Natural killer cell (primary cell): ENCODE results near the gene UPP1. TPM values are rescaled to one million over a fixed set of nuclear protein-coding genes. Genes with fewer than 3 reads are reported as not detected.

Experiments used
- ATAC-seq, 3 donors: fragments of 150-1000 bp in 2 of 3; fragments of 200-7000 bp in 1 of 3; cut with Tn5 transposase; 1 replicate in 1 of 3; 2 replicates in 2 of 3; pipeline ENCODE4 v1.10.0; 2021; ENCODE audit warnings: mild to moderate bottlenecking in 2 of 3, moderate library complexity in 2 of 3
- DNase-seq, 2 donors: peaks; one replicate each; pipeline versions ENCODE4 v3.0.0 to v3.0.0-alpha.2; 2013 to 2021; ENCODE audit warnings: mixed read lengths in 1 of 2
- H3K27ac ChIP-seq: one replicate; pipeline ENCODE4 v1.5.1; 2013; ENCODE audit warnings: mild to moderate bottlenecking, low read length
- H3K27me3 ChIP-seq: one replicate; pipeline ENCODE4 v1.6.1; 2013; ENCODE audit warnings: low read length; ENCODE audit not compliant: control insufficient read depth, insufficient read depth
- H3K36me3 ChIP-seq: one replicate; pipeline ENCODE4 v1.6.1; 2013; ENCODE audit warnings: low read length; ENCODE audit not compliant: control insufficient read depth, insufficient read depth
- H3K4me1 ChIP-seq: one replicate; pipeline ENCODE4 v1.6.1; 2013; ENCODE audit warnings: low read length; ENCODE audit not compliant: control insufficient read depth, insufficient read depth
- H3K4me3 ChIP-seq: one replicate; pipeline ENCODE4 v1.5.1; 2013; ENCODE audit warnings: low read length
- H3K9me3 ChIP-seq: one replicate; pipeline ENCODE4 v1.6.1; 2013; ENCODE audit warnings: low read length; ENCODE audit not compliant: control insufficient read depth, insufficient read depth
- H3K27ac Mint-ChIP-seq, 2 donors: one replicate each; pipeline ENCODE4 v1.8.0; 2022; ENCODE audit warnings: mild to moderate bottlenecking in 2 of 2, mixed read lengths in 2 of 2, moderate library complexity in 1 of 2
- H3K27me3 Mint-ChIP-seq, 2 donors: one replicate each; pipeline ENCODE4 v1.8.0; 2022; ENCODE audit warnings: low read depth in 2 of 2, mixed read lengths in 2 of 2
- H3K36me3 Mint-ChIP-seq: one replicate; pipeline ENCODE4 v1.8.0; 2022; ENCODE audit warnings: mixed read lengths
- H3K4me1 Mint-ChIP-seq, 2 donors: one replicate each; pipeline ENCODE4 v1.8.0; 2022; ENCODE audit warnings: mixed read lengths in 2 of 2
- H3K4me3 Mint-ChIP-seq: one replicate; pipeline ENCODE4 v1.8.0; 2022; ENCODE audit warnings: mild to moderate bottlenecking, moderate library complexity, mixed read lengths
- H3K9me3 Mint-ChIP-seq, 2 donors: one replicate each; pipeline ENCODE4 v1.8.0; 2022; ENCODE audit warnings: mixed read lengths in 2 of 2
- CTCF ChIP-seq: fragments of 200-600 bp; IDR thresholded peaks from one replicate; pipeline ENCODE4 v1.8.0; 2022; ENCODE audit warnings: antibody characterized with exemption
- WGBS: methylation state at CpG from one replicate; pipeline ENCODE4 v1.1.7; 2013; ENCODE audit warnings: missing lambda C conversion rate; ENCODE audit not compliant: insufficient coverage; 5-methylcytosine and 5-hydroxymethylcytosine counted together
- intact Hi-C: fragments of 100-400 bp; cut with micrococcal nuclease; formaldehyde crosslinking; loops from one replicate; pipeline ENCODE4 v1.14.2; 2022
- total RNA-seq, 4 donors: library from RNA; stranded (reverse); fragments of 120-200 nt in 1 of 4; gene quantifications; one replicate each; pipeline versions ENCODE4 v1.2.3 to v1.2.4, GENCODE V29; 2013 to 2022

UPP1 gene
- total RNA-seq, 3 donors from 2014 or later (not counting 1 experiment from before 2014, with no cell fraction given): 98.5 to 121 (median 113) TPM

GRCh38 chr7:48111596-48111995, 22.5 kb downstream of the UPP1 start:
- no peak overlapping the region for H3K27ac ChIP-seq
- no peaks in the 10 kb centered on the region for H3K27me3 Mint-ChIP-seq
- TF ChIP-seq CTCF: no peak
- H3K4me1 ChIP-seq: peaks cover 15% of the 10 kb centered on the region
- peaks cover 27% of the 10 kb centered on the region for H3K36me3 ChIP-seq
- no peaks in the 10 kb centered on the region for H3K9me3 Mint-ChIP-seq
- H3K4me3 ChIP-seq: no peak overlapping the region
- H3K27me3 ChIP-seq: no peaks in the 10 kb centered on the region
- H3K36me3 Mint-ChIP-seq: no peaks in the 10 kb centered on the region
- ATAC-seq (no peak), DNase-seq (no peak)
- no peak overlapping the region for H3K4me3 Mint-ChIP-seq
- WGBS: 91% methylated on average over 8 of the region's 8 CpGs
- intact Hi-C loops: loop anchor here (2.0 kb wide), 1 partner anchor 43 kb away; no protein-coding TSS in a partner anchor
- H3K27ac Mint-ChIP-seq: no peak overlapping the region
- no peaks in the 10 kb centered on the region for H3K9me3 ChIP-seq
- peaks cover 13 to 22% of the 10 kb centered on the region in 2 donors for H3K4me1 Mint-ChIP-seq

GRCh38 chr7:48112401-48113165, 23.5 kb downstream of the UPP1 start:
- Histone ChIP-seq H3K27me3 (no peaks in the 10 kb centered on the region), H3K9me3 (no peaks in the 10 kb centered on the region), H3K36me3 (peaks cover 18% of the 10 kb centered on the region), H3K4me3 (no peak overlapping the region), H3K27ac (no peak overlapping the region), H3K4me1 (peaks cover 15% of the 10 kb centered on the region)
- Mint-ChIP-seq H3K9me3 (no peaks in the 10 kb centered on the region), H3K4me3 (no peak overlapping the region), H3K27me3 (no peaks in the 10 kb centered on the region), H3K4me1 (peaks cover 13 to 22% of the 10 kb centered on the region in 2 donors), H3K36me3 (no peaks in the 10 kb centered on the region), H3K27ac (no peak overlapping the region)
- intact Hi-C loops: no loop called here
- 95% methylated on average over 7 of the region's 7 CpGs for WGBS
- no peak for DNase-seq
- TF ChIP-seq CTCF: no peak
- ATAC-seq: no peak

- DNase-seq (no peak), ATAC-seq (no peak)
- H3K4me1 Mint-ChIP-seq: peaks cover 13 to 22% of the 10 kb centered on the region in 2 donors
- H3K9me3 Mint-ChIP-seq: no peaks in the 10 kb centered on the region
- H3K27ac ChIP-seq: no peak overlapping the region
- no peaks in the 10 kb centered on the region for H3K27me3 Mint-ChIP-seq
- H3K4me1 ChIP-seq: peaks cover 15% of the 10 kb centered on the region
- H3K9me3 ChIP-seq: no peaks in the 10 kb centered on the region
- no peak overlapping the region for H3K4me3 ChIP-seq
- no peak for TF ChIP-seq CTCF
- peaks cover 11% of the 10 kb centered on the region for H3K36me3 ChIP-seq
- WGBS: 96% methylated on average over 4 of the region's 6 CpGs
- intact Hi-C loops: no loop called here
- H3K4me3 Mint-ChIP-seq: no peak overlapping the region
- H3K27me3 ChIP-seq: no peaks in the 10 kb centered on the region
- no peaks in the 10 kb centered on the region for H3K36me3 Mint-ChIP-seq
- H3K27ac Mint-ChIP-seq: no peak overlapping the region
Observed at GRCh38 chr7:48113275-48113674, 24.2 kb downstream of the UPP1 start.

GRCh38 chr7:48114115-48114514, 25.1 kb downstream of the UPP1 start:
- Mint-ChIP-seq H3K27ac (no peak overlapping the region), H3K36me3 (no peaks in the 10 kb centered on the region), H3K4me3 (no peak overlapping the region), H3K27me3 (no peaks in the 10 kb centered on the region), H3K9me3 (no peaks in the 10 kb centered on the region), H3K4me1 (peaks cover 13 to 20% of the 10 kb centered on the region in 2 donors)
- peaks cover 12% of the 10 kb centered on the region for H3K4me1 ChIP-seq
- H3K36me3 ChIP-seq: peaks cover 2% of the 10 kb centered on the region
- no peak for TF ChIP-seq CTCF
- H3K27me3 ChIP-seq: no peaks in the 10 kb centered on the region
- no peak for ATAC-seq
- H3K27ac ChIP-seq: no peak overlapping the region
- intact Hi-C loops: no loop called here
- no peak overlapping the region for H3K4me3 ChIP-seq
- DNase-seq: no peak
- WGBS: 84% methylated on average over 9 of the region's 9 CpGs
- H3K9me3 ChIP-seq: no peaks in the 10 kb centered on the region
